HepG2 (cell line): ENCODE results near the gene PLXNA4. TPM values are rescaled to one million over a fixed set of nuclear protein-coding genes. Genes with fewer than 3 reads are reported as not detected.

Experiments used
- ATAC-seq: fragments of 200-7000 bp; cut with Tn5 transposase; 3 replicates; pipeline ENCODE4 v1.9.1; 2020; ENCODE audit warnings: mild to moderate bottlenecking, moderate library complexity
- BruUV-seq: library from RNA; stranded (reverse); fragments of 400-500 nt; replicated peaks from 2 replicates; lab custom pipeline; 2021; lab: Mats Ljungman, UMichigan
- CTCF ChIA-PET: fragments of 300-600 bp; formaldehyde crosslinking; extraction: SDS; loops from one replicate; lab custom pipeline; 2021; ENCODE audit warnings: low total read pairs, inconsistent platforms, low intra/inter-chr PET ratio; lab: Yijun Ruan, JAX
- POLR2A ChIA-PET: fragments of 350-600 bp; sonication (Branson Sonifier 250); formaldehyde crosslinking; loops from one replicate; lab custom pipeline; 2020; ENCODE audit warnings: antibody characterized with exemption, inconsistent platforms; lab: Yijun Ruan, JAX
- DNase-seq: peaks from one replicate; pipeline ENCODE4 v3.0.0-alpha.2; 2015; ENCODE audit warnings: low spot score
- FAIRE-seq: peaks from 3 replicates; lab custom pipeline; 2011; peaks lifted over from hg19 to GRCh38; lab: Jason Lieb, UNC
- H2AFZ ChIP-seq: one replicate; pipeline ENCODE4 v1.6.1; 2011; ENCODE audit warnings: low read length, inconsistent platforms
- H3K27ac ChIP-seq: fragments of 300-600 bp; 3 replicates; pipeline ENCODE4 v1.8.0; 2011; ENCODE audit warnings: mixed run types, mild to moderate bottlenecking, mixed read lengths, low read length, inconsistent platforms; ENCODE audit not compliant: insufficient read depth; ENCODE audit errors: extremely low read length
- H3K27me3 ChIP-seq, 2 experiments: fragments of 200-600 bp in 1 of 2; 2 replicates in 1 of 2; 3 replicates in 1 of 2; pipeline versions ENCODE4 v1.6.0 to v1.8.0; 2011; ENCODE audit warnings: low read length in 2 of 2, mild to moderate bottlenecking in 2 of 2, moderate library complexity in 2 of 2, inconsistent platforms in 1 of 2; ENCODE audit not compliant: insufficient read depth in 2 of 2, control insufficient read depth in 1 of 2
- H3K36me3 ChIP-seq, 2 experiments: fragments of 200-600 bp in 1 of 2; replicated peaks in 1 of 2; 2 replicates in 1 of 2; 3 replicates in 1 of 2; pipeline versions ENCODE4 v1.5.1 to v1.8.0; 2011; ENCODE audit warnings: low read length in 2 of 2, inconsistent platforms in 1 of 2; ENCODE audit not compliant: insufficient read depth in 2 of 2, control insufficient read depth in 1 of 2
- H3K4me1 ChIP-seq: 2 replicates; pipeline ENCODE4 v1.5.1; 2012; ENCODE audit warnings: low read length, inconsistent platforms; ENCODE audit not compliant: insufficient read depth
- H3K4me2 ChIP-seq: 2 replicates; pipeline ENCODE4 v1.6.0; 2011; ENCODE audit warnings: low read depth, low read length, inconsistent platforms
- H3K4me3 ChIP-seq, 3 experiments: fragments of 200-600 bp in 1 of 3; sonication (generic), shearing (Covaris generic) in 1 of 3; replicated peaks in 1 of 3; 2 replicates each; pipeline ENCODE4 v1.5.1; 2011 to 2016; ENCODE audit warnings: low read length in 3 of 3, inconsistent platforms in 2 of 3, low read depth in 2 of 3, mild to moderate bottlenecking in 2 of 3, control low read depth in 1 of 3, mixed read lengths in 1 of 3; ENCODE audit not compliant: insufficient read depth in 1 of 3
- H3K79me2 ChIP-seq: one replicate; pipeline ENCODE4 v1.6.1; 2011; ENCODE audit warnings: low read length, inconsistent platforms; ENCODE audit not compliant: insufficient read depth
- H3K9ac ChIP-seq: 2 replicates; pipeline ENCODE4 v1.6.0; 2011; ENCODE audit warnings: mild to moderate bottlenecking, low read depth, low read length, inconsistent platforms; ENCODE audit not compliant: insufficient read depth
- H3K9me3 ChIP-seq: 2 replicates; pipeline ENCODE4 v1.5.1; 2012; ENCODE audit warnings: mild to moderate bottlenecking, low read length
- H4K20me1 ChIP-seq: 2 replicates; pipeline ENCODE4 v1.6.0; 2011; ENCODE audit warnings: inconsistent platforms, mild to moderate bottlenecking, low read length, moderate library complexity; ENCODE audit not compliant: insufficient read depth
- AHR ChIP-seq: IDR thresholded peaks from 2 replicates; pipeline ENCODE4 v1.6.1; 2018; ENCODE audit warnings: missing genetic modification reagents, missing compliant biosample characterization
- CBX1 ChIP-seq: IDR thresholded peaks from one replicate; pipeline ENCODE4 v1.6.1; 2016; ENCODE audit warnings: antibody characterized with exemption, low read depth
- NR3C1 ChIP-seq: sonication (generic); formaldehyde crosslinking; IDR thresholded peaks from 2 replicates; pipeline ENCODE4 v1.4.0; 2020; ENCODE audit warnings: missing genetic modification reagents
- PAWR ChIP-seq: sonication (generic); formaldehyde crosslinking; IDR thresholded peaks from 2 replicates; pipeline ENCODE4 v1.4.0; 2020; ENCODE audit warnings: missing genetic modification reagents, mild to moderate bottlenecking, borderline replicate concordance
- POLR2A ChIP-seq, 2 experiments: IDR thresholded peaks; 2 replicates each; pipeline ENCODE4 v1.6.1; 2011; ENCODE audit warnings: low read depth in 2 of 2, low read length in 2 of 2, mild to moderate bottlenecking in 1 of 2, moderate library complexity in 1 of 2; ENCODE audit not compliant: insufficient read depth in 1 of 2
- SAFB2 ChIP-seq: sonication (generic); formaldehyde crosslinking; IDR thresholded peaks from 2 replicates; pipeline ENCODE4 v1.5.1; 2020; ENCODE audit warnings: missing genetic modification reagents, low read depth, mild to moderate bottlenecking, borderline replicate concordance
- SNAPC5 ChIP-seq: sonication (generic); formaldehyde crosslinking; IDR thresholded peaks from 2 replicates; pipeline ENCODE4 v1.8.1; 2023; ENCODE audit warnings: mild to moderate bottlenecking, missing genetic modification reagents, borderline replicate concordance
- TAF1 ChIP-seq: sonication (generic); formaldehyde crosslinking; IDR thresholded peaks from 2 replicates; pipeline ENCODE4 v1.4.0; 2020; ENCODE audit warnings: missing genetic modification reagents
- TMF1 ChIP-seq: sonication (generic); formaldehyde crosslinking; IDR thresholded peaks from 2 replicates; pipeline ENCODE4 v1.8.1; 2022; ENCODE audit warnings: low read depth, missing genetic modification reagents
- TRIM24 ChIP-seq: sonication (generic); formaldehyde crosslinking; IDR thresholded peaks from 2 replicates; pipeline ENCODE4 v1.8.0; 2022; ENCODE audit warnings: mild to moderate bottlenecking, missing genetic modification reagents
- ZNF292 ChIP-seq: sonication (generic); formaldehyde crosslinking; IDR thresholded peaks from 2 replicates; pipeline ENCODE4 v1.8.1; 2022; ENCODE audit warnings: mild to moderate bottlenecking, low read depth, missing genetic modification reagents, borderline replicate concordance
- ZNF383 ChIP-seq: sonication (generic); formaldehyde crosslinking; IDR thresholded peaks from 2 replicates; pipeline ENCODE4 v1.4.0; 2020; ENCODE audit warnings: missing genetic modification reagents, mild to moderate bottlenecking, borderline replicate concordance
- ZNF768 ChIP-seq: sonication (generic); formaldehyde crosslinking; IDR thresholded peaks from 2 replicates; pipeline ENCODE4 v1.4.0; 2020; ENCODE audit warnings: missing genetic modification reagents
- ZNF777 ChIP-seq: sonication (generic); formaldehyde crosslinking; IDR thresholded peaks from 2 replicates; pipeline ENCODE4 v1.4.0; 2020; ENCODE audit warnings: missing genetic modification reagents
- ZSCAN30 ChIP-seq: sonication (generic); formaldehyde crosslinking; IDR thresholded peaks from 2 replicates; pipeline ENCODE4 v1.5.0; 2020; ENCODE audit warnings: mild to moderate bottlenecking, missing genetic modification reagents
- in situ Hi-C: cut with HindIII; loops from 2 replicates; pipeline ENCODE4 v1.10.0; 2017; ENCODE audit warnings: low pct_unique_long_range_greater_than_20kb; ENCODE audit not compliant: extremely low pct_ligation_motif_present
- intact Hi-C: fragments of 100-400 bp; cut with micrococcal nuclease; formaldehyde crosslinking; loops from one replicate; pipeline ENCODE4 v1.10.0; 2022; ENCODE audit not compliant: unreplicated experiment
- polyA plus RNA-seq, 8 experiments: library from polyadenylated mRNA; depleted of rRNA in 3 of 8; stranded (reverse) in 7 of 8; unstranded in 1 of 8; fragments of >200 nt; fragmentation: Illumina TruSeq in 4 of 8; extraction: Trizol in 4 of 8; gene quantifications; 2 replicates each; pipeline versions ENCODE4 v1.2.1 to v1.2.3, GENCODE V29; 2011 to 2016; ENCODE audit warnings: low read depth in 4 of 8, missing spikeins in 1 of 8, mixed read lengths in 1 of 8; ENCODE audit not compliant: insufficient read depth in 1 of 8
- total RNA-seq, 5 experiments: library from RNA; depleted of rRNA; stranded (reverse); fragments of >200 nt; fragmentation: Illumina TruSeq; extraction: Trizol; gene quantifications; 2 replicates each; pipeline ENCODE4 v1.2.3, GENCODE V29; 2016; ENCODE audit warnings: low read depth in 1 of 5

PLXNA4 gene
- total and polyA plus RNA-seq, 2 of the 13 experiments (the other 11 are each of a cell fraction or from before 2014, with no cell fraction given), result 0.01 to 0.04 TPM

- TF ChIP-seq SNAPC5 (CRISPR knock-in tag) (no peak), NR3C1 (no peak), ZNF768 (no peak), SAFB2 (CRISPR knock-in tag) (no peak), POLR2A (IDR thresholded peaks at IDR 0.05; ENCODE audit: insufficient read depth in 1 of 2, low read depth in 2 of 2, low read length in 2 of 2) (no peak), ZNF292 (no peak), TAF1 (no peak), TMF1 (CRISPR knock-in tag) (no peak), PAWR (CRISPR knock-in tag) (no peak), ZSCAN30 (CRISPR knock-in tag) (no peak), ZNF777 (CRISPR knock-in tag) (no peak), CBX1 (no peak), TRIM24 (no peak), ZNF383 (CRISPR knock-in tag) (no peak), AHR (no peak)
- ChIA-PET POLR2A (no interaction called here), CTCF (no interaction called here)
- H3K36me3 ChIP-seq, result no peaks in the 10 kb centered on the region
- FAIRE-seq, result no peak
- H3K79me2 ChIP-seq, result no peaks in the 10 kb centered on the region
- H3K4me3 ChIP-seq, result no peak overlapping the region
- no peak overlapping the region for H2AFZ ChIP-seq
- H3K9ac ChIP-seq, result no peak overlapping the region
- no peak overlapping the region for H3K4me2 ChIP-seq
- intact Hi-C loops, result no loop called here
- ATAC-seq, result no peak
- in situ Hi-C loops, result no loop called here
- no peaks in the 10 kb centered on the region for H3K4me1 ChIP-seq
- peaks cover 1 to 21% of the 10 kb centered on the region in 2 experiments; a peak in 2 of 5 replicates for H3K27me3 ChIP-seq
- H3K9me3 ChIP-seq, result no peaks in the 10 kb centered on the region
- H3K27ac ChIP-seq, result no peak overlapping the region
- no TSS peak for BruUV-seq
- no peaks in the 10 kb centered on the region; the same call in 1 of the 2 replicates for H4K20me1 ChIP-seq
- DNase-seq, result no peak
These were observed 225.5 kb downstream of the PLXNA4 start for GRCh38 chr7:132350741-132351140.
